Germinal center (tissue), 1 donor: ENCODE data around the gene TGFB2.

Experiments used
- DNase-seq: peaks from one replicate; pipeline ENCODE4 v3.0.0; 2012; ENCODE audit warnings: mixed read lengths, low spot score

Gene TGFB2

GRCh38 chr1:218361298-218362065 is 16.3 kb downstream of the TGFB2 start:
- DNase-seq = no peak

GRCh38 chr1:218362418-218363076 is 17.4 kb downstream of the TGFB2 start:
- DNase-seq = no peak

- DNase-seq = no peak
Measured at GRCh38 chr1:218363141-218363540, 18.0 kb downstream of the TGFB2 start.

- no peak for DNase-seq
Measured at GRCh38 chr1:218364028-218364710, 19.0 kb downstream of the TGFB2 start.

GRCh38 chr1:218365226-218365999 is 20.3 kb downstream of the TGFB2 start:
- DNase-seq = no peak

- DNase-seq = no peak
Measured at GRCh38 chr1:218366322-218367052, 21.4 kb downstream of the TGFB2 start.

GRCh38 chr1:218367118-218367517 is 22.0 kb downstream of the TGFB2 start:
- DNase-seq = no peak

- no peak for DNase-seq
Measured at GRCh38 chr1:218368686-218369085, 23.6 kb downstream of the TGFB2 start.

GRCh38 chr1:218369688-218370511 is 24.8 kb downstream of the TGFB2 start:
- no peak for DNase-seq

- no peak for DNase-seq
Measured at GRCh38 chr1:218371927-218372672, 27.0 kb downstream of the TGFB2 start.

GRCh38 chr1:218374401-218375353 is 29.5 kb downstream of the TGFB2 start:
- no peak for DNase-seq

GRCh38 chr1:218376722-218377121 is 31.6 kb downstream of the TGFB2 start:
- DNase-seq = no peak

GRCh38 chr1:218377143-218377660 is 32.1 kb downstream of the TGFB2 start:
- no peak for DNase-seq

- DNase-seq = no peak
Measured at GRCh38 chr1:218380125-218380977, 35.2 kb downstream of the TGFB2 start.

- DNase-seq = no peak
Measured at GRCh38 chr1:218382261-218382660, 37.1 kb downstream of the TGFB2 start.

- DNase-seq = no peak
Measured at GRCh38 chr1:218383051-218383450, 37.9 kb downstream of the TGFB2 start.

- DNase-seq = no peak
Measured at GRCh38 chr1:218383681-218384080, 38.5 kb downstream of the TGFB2 start.

- no peak for DNase-seq
Measured at GRCh38 chr1:218384581-218384993, 39.5 kb downstream of the TGFB2 start.
